Lung (tissue), 12 donors: ENCODE results near the gene IGF2. TPM values are rescaled to one million over a fixed set of nuclear protein-coding genes. Genes with fewer than 3 reads are reported as not detected.

Source experiments
- ATAC-seq: fragments of 200-7000 bp; cut with Tn5 transposase; one replicate; pipeline ENCODE4 v1.9.1; 2020; ENCODE audit warnings: moderate number of reproducible peaks; ENCODE audit not compliant: insufficient read depth, low FRiP score
- DNase-seq, 3 donors: peaks; one replicate each; pipeline ENCODE4 v3.0.0-alpha.2; 2013 to 2017
- H3K27ac ChIP-seq, 2 donors: one replicate each; pipeline ENCODE4 v1.5.1; 2013; ENCODE audit warnings: mild to moderate bottlenecking in 2 of 2, moderate library complexity in 2 of 2, control low read depth in 1 of 2, inconsistent platforms in 1 of 2, low read depth in 1 of 2, low read length in 1 of 2
- H3K27me3 ChIP-seq, 3 donors: one replicate each; pipeline ENCODE4 v1.5.1; 2013; ENCODE audit warnings: low read length in 2 of 3; ENCODE audit not compliant: control insufficient read depth in 3 of 3, insufficient read depth in 3 of 3
- H3K36me3 ChIP-seq, 4 donors: one replicate each; pipeline ENCODE4 v1.5.1; 2013; ENCODE audit warnings: low read length in 4 of 4, mild to moderate bottlenecking in 1 of 4, moderate library complexity in 1 of 4; ENCODE audit not compliant: control insufficient read depth in 4 of 4, insufficient read depth in 4 of 4
- H3K4me1 ChIP-seq, 5 donors: one replicate each; pipeline ENCODE4 v1.5.1; 2013; ENCODE audit warnings: low read length in 5 of 5, mild to moderate bottlenecking in 2 of 5, moderate library complexity in 1 of 5; ENCODE audit not compliant: control insufficient read depth in 5 of 5, insufficient read depth in 5 of 5
- H3K4me3 ChIP-seq: one replicate; pipeline ENCODE4 v1.5.1; 2013; ENCODE audit warnings: mild to moderate bottlenecking, control low read depth, moderate library complexity
- H3K9ac ChIP-seq, 2 donors: one replicate each; pipeline ENCODE4 v1.5.1; 2013; ENCODE audit warnings: low read length in 2 of 2, control low read depth in 1 of 2; ENCODE audit not compliant: insufficient read depth in 1 of 2
- H3K9me3 ChIP-seq, 4 donors: one replicate each; pipeline ENCODE4 v1.5.1; 2013; ENCODE audit warnings: low read length in 3 of 4, mild to moderate bottlenecking in 1 of 4, moderate library complexity in 1 of 4; ENCODE audit not compliant: control insufficient read depth in 4 of 4, insufficient read depth in 3 of 4
- WGBS, 2 donors: extraction: QIAGEN DNeasy Blood & Tissue Kit; methylation state at CpG; one replicate each; pipeline ENCODE4 v1.1.7; 2013; 5-methylcytosine and 5-hydroxymethylcytosine counted together
- polyA plus RNA-seq, 2 donors: library from polyadenylated mRNA; stranded (reverse); fragments of 200-250 nt; gene quantifications; one replicate each; pipeline ENCODE4 v1.2.1, GENCODE V29; 2013
- total RNA-seq, 2 donors: library from RNA; depleted of rRNA in 1 of 2; stranded (reverse); fragments of >200 nt in 1 of 2; gene quantifications; one replicate each; pipeline ENCODE4 v1.2.1, GENCODE V29; 2014 to 2021
- TF ChIP-seq, protein P1 (sequence below): IDR thresholded peaks from 2 replicates; pipeline ENCODE4 v1.5.1; 2012; ENCODE audit warnings: mild to moderate bottlenecking; ENCODE audit errors: control extremely low read depth, extremely low read depth
- donor health status: control.
- donor health status: control.
- donor health status: Bipolar disorder and iron deficiency.
- donor health status: healthy.
- donor health status: DM: yes; HTN: yes; CAD: no.

IGF2 gene
- total and polyA plus RNA-seq, 4 donors, result 2.9 to 87.7 (median 15.6) TPM

GRCh38 chr11:2135648-2136201 lies 3.5 kb downstream of the IGF2 start:
- H3K4me1 ChIP-seq, result peaks cover 0 to 44% (median 9%) of the 10 kb centered on the region in 5 donors
- peaks cover 0 to 4% (median 0%) of the 10 kb centered on the region in 4 donors for H3K36me3 ChIP-seq
- no peak overlapping the region for H3K27ac ChIP-seq
- H3K9me3 ChIP-seq, result peaks cover 0 to 3% (median 0%) of the 10 kb centered on the region in 4 donors
- peaks cover 8 to 29% (median 17%) of the 10 kb centered on the region in 3 donors for H3K27me3 ChIP-seq
- H3K9ac ChIP-seq, result no peak overlapping the region
- no peak overlapping the region for H3K4me3 ChIP-seq
- 94 to 96% methylated on average over 14 of the region's 14 CpGs for WGBS, 2 donors
- DNase-seq (no peak), ATAC-seq (no peak)
- TF ChIP-seq, protein P1, sequence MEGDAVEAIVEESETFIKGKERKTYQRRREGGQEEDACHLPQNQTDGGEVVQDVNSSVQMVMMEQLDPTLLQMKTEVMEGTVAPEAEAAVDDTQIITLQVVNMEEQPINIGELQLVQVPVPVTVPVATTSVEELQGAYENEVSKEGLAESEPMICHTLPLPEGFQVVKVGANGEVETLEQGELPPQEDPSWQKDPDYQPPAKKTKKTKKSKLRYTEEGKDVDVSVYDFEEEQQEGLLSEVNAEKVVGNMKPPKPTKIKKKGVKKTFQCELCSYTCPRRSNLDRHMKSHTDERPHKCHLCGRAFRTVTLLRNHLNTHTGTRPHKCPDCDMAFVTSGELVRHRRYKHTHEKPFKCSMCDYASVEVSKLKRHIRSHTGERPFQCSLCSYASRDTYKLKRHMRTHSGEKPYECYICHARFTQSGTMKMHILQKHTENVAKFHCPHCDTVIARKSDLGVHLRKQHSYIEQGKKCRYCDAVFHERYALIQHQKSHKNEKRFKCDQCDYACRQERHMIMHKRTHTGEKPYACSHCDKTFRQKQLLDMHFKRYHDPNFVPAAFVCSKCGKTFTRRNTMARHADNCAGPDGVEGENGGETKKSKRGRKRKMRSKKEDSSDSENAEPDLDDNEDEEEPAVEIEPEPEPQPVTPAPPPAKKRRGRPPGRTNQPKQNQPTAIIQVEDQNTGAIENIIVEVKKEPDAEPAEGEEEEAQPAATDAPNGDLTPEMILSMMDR, result no peak

DNA sequence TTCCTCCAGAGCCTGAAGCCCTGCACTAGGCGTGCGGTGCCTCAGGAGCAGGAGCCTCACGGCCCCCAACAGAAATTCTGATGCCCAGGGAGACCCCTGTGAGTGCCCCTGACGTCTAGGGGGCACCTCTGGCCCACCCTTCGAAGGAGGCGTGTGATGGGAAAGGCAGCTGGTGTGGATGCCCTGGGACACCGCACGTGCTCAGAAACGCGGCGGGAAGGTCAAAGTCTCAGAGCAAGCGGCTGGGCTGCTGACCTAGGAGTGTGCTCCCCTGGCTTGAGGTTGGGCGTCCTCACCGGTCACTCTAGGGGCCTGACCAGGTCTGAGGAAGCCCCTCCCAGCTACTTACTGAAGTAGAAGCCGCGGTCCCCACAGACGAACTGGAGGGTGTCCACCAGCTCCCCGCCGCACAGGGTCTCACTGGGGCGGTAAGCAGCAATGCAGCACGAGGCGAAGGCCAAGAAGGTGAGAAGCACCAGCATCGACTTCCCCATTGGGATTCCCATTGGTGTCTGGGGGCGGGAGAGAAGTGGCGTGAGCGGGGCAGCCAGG lies 4.1 kb downstream of the IGF2 start:
- no peak overlapping the region for H3K9ac ChIP-seq
- peaks cover 8 to 28% (median 11%) of the 10 kb centered on the region in 3 donors for H3K27me3 ChIP-seq
- peaks cover 0 to 41% (median 8%) of the 10 kb centered on the region in 5 donors for H3K4me1 ChIP-seq
- peaks cover 0 to 4% (median 0%) of the 10 kb centered on the region in 4 donors for H3K36me3 ChIP-seq
- WGBS, 2 donors, result 90 to 94% methylated on average over 26 of the region's 26 CpGs
- H3K9me3 ChIP-seq, result no peaks in the 10 kb centered on the region
- no peak overlapping the region for H3K27ac ChIP-seq
- no peak overlapping the region for H3K4me3 ChIP-seq
- DNase-seq, result no peak
- TF ChIP-seq, protein P1, result no peak
- ATAC-seq, result no peak

DNA sequence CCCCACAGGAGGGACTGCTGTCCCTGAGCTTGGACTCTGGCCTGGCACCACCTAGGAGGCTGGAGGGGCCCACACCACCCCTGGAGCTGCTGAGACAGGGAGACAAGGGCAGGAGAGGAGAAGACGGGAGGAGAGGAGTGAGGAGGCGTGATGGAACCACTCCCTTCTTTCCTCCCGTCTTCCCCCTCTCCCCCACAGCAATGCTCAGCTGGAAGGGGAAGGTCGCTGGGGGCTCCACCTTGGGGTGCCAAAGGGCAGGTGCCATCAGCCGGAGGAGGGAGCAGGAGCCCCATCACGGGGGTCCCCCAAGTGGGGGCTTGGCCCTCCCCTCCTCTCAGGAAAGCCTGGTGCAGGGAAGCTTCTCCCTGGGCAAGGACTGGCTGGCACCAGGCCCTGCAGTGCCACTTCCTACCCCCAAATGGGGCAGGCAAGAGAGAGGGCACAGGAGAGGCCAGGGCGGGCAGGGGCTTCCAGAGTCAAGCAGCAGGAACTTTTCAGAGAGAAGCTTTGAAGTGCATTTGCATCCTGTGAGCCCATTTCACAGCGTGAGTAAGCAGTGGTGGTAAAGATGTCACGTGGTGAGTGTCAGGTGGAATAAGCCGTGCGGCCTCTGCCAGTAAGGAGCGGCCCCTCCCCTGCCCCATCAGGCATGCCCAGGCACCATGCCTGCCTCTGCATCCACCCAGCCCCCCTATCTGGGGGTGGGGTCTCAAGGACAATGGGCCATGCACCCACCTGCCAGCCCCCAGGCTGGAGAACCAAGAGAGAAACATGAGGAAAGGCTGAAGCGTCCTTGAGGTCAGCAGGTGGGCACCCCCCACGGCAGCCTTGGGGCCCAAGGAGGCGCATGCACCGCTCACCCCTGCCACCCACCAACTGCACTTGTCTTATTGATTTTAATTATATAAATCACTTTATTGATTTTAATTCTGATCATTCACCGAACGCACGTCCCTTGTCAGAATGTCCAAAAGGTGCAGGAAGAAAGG lies 4.9 kb downstream of the IGF2 start:
- DNase-seq, result no peak
- H3K27me3 ChIP-seq, result peaks cover 3 to 28% (median 6%) of the 10 kb centered on the region in 3 donors
- WGBS, 2 donors, result 80 to 87% methylated on average over 19 of the region's 19 CpGs

More for the DNA sequence above, 4.9 kb downstream of the IGF2 start:
- no peak for ATAC-seq
- TF ChIP-seq, protein P1, result no peak
- H3K9ac ChIP-seq, result no peak overlapping the region
- H3K4me3 ChIP-seq, result no peak overlapping the region
- H3K36me3 ChIP-seq, result peaks cover 0 to 4% (median 0%) of the 10 kb centered on the region in 4 donors
- no peaks in the 10 kb centered on the region for H3K9me3 ChIP-seq
- peaks cover 0 to 41% (median 6%) of the 10 kb centered on the region in 5 donors for H3K4me1 ChIP-seq
- H3K27ac ChIP-seq, result no peak overlapping the region
